D721Med (cell line): ENCODE results near the gene MRI1.

Experiments used
- DNase-seq: peaks from one replicate; pipeline ENCODE4 v3.0.0; 2011; ENCODE audit warnings: low spot score; ENCODE audit not compliant: insufficient read length
- FAIRE-seq: peaks from 2 replicates; lab custom pipeline; 2011; peaks lifted over from hg19 to GRCh38; lab: Jason Lieb, UNC
- CTCF ChIP-seq: IDR thresholded peaks from 2 replicates; pipeline ENCODE4 v1.5.1; 2012; ENCODE audit warnings: mild to moderate bottlenecking, control low read depth; ENCODE audit not compliant: insufficient read depth; ENCODE audit errors: missing control alignments

MRI1 gene

GRCh38 chr19:13814550-13814949 lies 50.2 kb downstream of the MRI1 start:
- TF ChIP-seq CTCF = no peak
- no peak for DNase-seq
- FAIRE-seq = no peak

- TF ChIP-seq CTCF = no peak
- DNase-seq (no peak), FAIRE-seq (no peak)
Measured at GRCh38 chr19:13817018-13817614, 52.8 kb downstream of the MRI1 start.

GRCh38 chr19:13817615-13818371 lies 53.5 kb downstream of the MRI1 start:
- FAIRE-seq (no peak), DNase-seq (no peak)
- TF ChIP-seq CTCF = no peak

- no peak for TF ChIP-seq CTCF
- FAIRE-seq = no peak
Measured at GRCh38 chr19:13819238-13819637, 54.9 kb downstream of the MRI1 start.

GRCh38 chr19:13821292-13821691 lies 57.0 kb downstream of the MRI1 start:
- DNase-seq (no peak), FAIRE-seq (no peak)
- TF ChIP-seq CTCF = no peak

More at GRCh38 chr19:13819238-13819637, 54.9 kb downstream of the MRI1 start:
- DNase-seq = no peak

- DNase-seq (no peak), FAIRE-seq (no peak)
- TF ChIP-seq CTCF = no peak
Measured at GRCh38 chr19:13823256-13823655, 58.9 kb downstream of the MRI1 start.
